PFSK-1 (cell line): ENCODE results near the gene PPP2CA.

Experiments
- FOXP2 ChIP-seq: optimal IDR thresholded peaks from 2 replicates; pipeline ENCODE3; 2011; ENCODE audit warnings: borderline replicate concordance, control low read depth, inconsistent platforms; ENCODE audit not compliant: insufficient read depth; ENCODE audit errors: extremely low read length, extremely low read depth
- POLR2AphosphoS5 ChIP-seq: IDR thresholded peaks from 2 replicates; pipeline ENCODE4 v1.6.1; 2012; ENCODE audit warnings: low read depth, mild to moderate bottlenecking, control low read depth, low read length, moderate library complexity
- REST ChIP-seq, 2 experiments: IDR thresholded peaks; 2 replicates each; pipeline versions ENCODE4 v1.6.1 to v1.8.0; 2011 to 2012; ENCODE audit warnings: low read depth in 2 of 2, low read length in 2 of 2, control low read depth in 1 of 2, inconsistent platforms in 1 of 2, mild to moderate bottlenecking in 1 of 2, moderate library complexity in 1 of 2; ENCODE audit not compliant: insufficient read depth in 1 of 2
- SIN3A ChIP-seq: IDR thresholded peaks from 2 replicates; pipeline ENCODE4 v1.6.1; 2012; ENCODE audit warnings: mild to moderate bottlenecking, low read length, moderate library complexity, borderline replicate concordance; ENCODE audit not compliant: insufficient read depth
- TAF1 ChIP-seq: IDR thresholded peaks from 2 replicates; pipeline ENCODE4 v1.6.1; 2012; ENCODE audit warnings: low read length, control low read depth, borderline replicate concordance; ENCODE audit not compliant: insufficient read depth

PPP2CA gene

GRCh38 chr5:134161513-134162395 lies 64.1 kb downstream of the PPP2CA start:
- TF ChIP-seq SIN3A (no peak), REST (IDR thresholded peaks at IDR 0.05; ENCODE audit: insufficient read depth in 1 of 2, low read depth in 2 of 2, low read length in 2 of 2) (no peak), TAF1 (no peak), POLR2AphosphoS5 (no peak), FOXP2 (no peak)

- TF ChIP-seq SIN3A (no peak), TAF1 (no peak), POLR2AphosphoS5 (no peak), REST (IDR thresholded peaks at IDR 0.05; ENCODE audit: insufficient read depth in 1 of 2, low read depth in 2 of 2, low read length in 2 of 2) (no peak), FOXP2 (no peak)
Measured at GRCh38 chr5:134153657-134154056, 72.2 kb downstream of the PPP2CA start.

- TF ChIP-seq FOXP2 (no peak), TAF1 (no peak), POLR2AphosphoS5 (no peak), REST (IDR thresholded peaks at IDR 0.05; ENCODE audit: insufficient read depth in 1 of 2, low read depth in 2 of 2, low read length in 2 of 2) (no peak), SIN3A (no peak)
Measured at GRCh38 chr5:134153241-134153640, 72.6 kb downstream of the PPP2CA start.

GRCh38 chr5:134151723-134152122 lies 74.2 kb downstream of the PPP2CA start:
- TF ChIP-seq POLR2AphosphoS5 (no peak), SIN3A (no peak), FOXP2 (no peak), REST (IDR thresholded peaks at IDR 0.05; ENCODE audit: insufficient read depth in 1 of 2, low read depth in 2 of 2, low read length in 2 of 2) (no peak), TAF1 (no peak)
